WTC11 (cell line): ENCODE data around the gene CD70.

Source experiments
- ELF4 ChIP-seq: sonication (generic); formaldehyde crosslinking; IDR thresholded peaks from 2 replicates; pipeline ENCODE4 v1.8.1; 2022; ENCODE audit warnings: low read depth, mild to moderate bottlenecking, moderate library complexity, missing genetic modification reagents
- ETV6 ChIP-seq: sonication (generic); formaldehyde crosslinking; IDR thresholded peaks from 2 replicates; pipeline ENCODE4 v1.8.1; 2022; ENCODE audit warnings: mild to moderate bottlenecking, missing genetic modification reagents
- FOXJ3 ChIP-seq: sonication (generic); formaldehyde crosslinking; IDR thresholded peaks from 2 replicates; pipeline ENCODE4 v1.9.0; 2021; ENCODE audit warnings: missing genetic modification reagents, mild to moderate bottlenecking, borderline replicate concordance
- FOXP1 ChIP-seq: sonication (generic); formaldehyde crosslinking; IDR thresholded peaks from 2 replicates; pipeline ENCODE4 v1.8.0; 2022; ENCODE audit warnings: missing genetic modification reagents, mild to moderate bottlenecking, moderate library complexity, borderline replicate concordance
- KAT7 ChIP-seq: sonication (generic); formaldehyde crosslinking; IDR thresholded peaks from 2 replicates; pipeline ENCODE4 v1.8.1; 2023; ENCODE audit warnings: missing genetic modification reagents, mild to moderate bottlenecking, borderline replicate concordance
- RELA ChIP-seq: sonication (generic); formaldehyde crosslinking; IDR thresholded peaks from 2 replicates; pipeline ENCODE4 v1.8.1; 2022; ENCODE audit warnings: missing genetic modification reagents, mild to moderate bottlenecking, borderline replicate concordance
- TEAD1 ChIP-seq: sonication (generic); formaldehyde crosslinking; IDR thresholded peaks from 2 replicates; pipeline ENCODE4 v1.8.0; 2022; ENCODE audit warnings: mild to moderate bottlenecking, missing genetic modification reagents
- TEAD4 ChIP-seq: sonication (generic); formaldehyde crosslinking; IDR thresholded peaks from 2 replicates; pipeline ENCODE4 v1.8.0; 2022; ENCODE audit warnings: mild to moderate bottlenecking, missing genetic modification reagents
- ZNF121 ChIP-seq: sonication (generic); formaldehyde crosslinking; IDR thresholded peaks from 2 replicates; pipeline ENCODE4 v1.8.0; 2023; ENCODE audit warnings: missing genetic modification reagents
- ZNF263 ChIP-seq: sonication (generic); formaldehyde crosslinking; IDR thresholded peaks from 2 replicates; pipeline ENCODE4 v1.8.1; 2022; ENCODE audit warnings: low read depth, mild to moderate bottlenecking, moderate library complexity, missing genetic modification reagents
- TF ChIP-seq, protein P1 (sequence below): sonication (generic); formaldehyde crosslinking; IDR thresholded peaks from 2 replicates; pipeline ENCODE4 v1.8.1; 2022; ENCODE audit warnings: low read depth, mild to moderate bottlenecking, moderate library complexity, missing genetic modification reagents, borderline replicate concordance
- TF ChIP-seq, protein P2 (sequence below): fragments of 200-600 bp; IDR thresholded peaks from 2 replicates; pipeline ENCODE4 v1.8.0; 2022; ENCODE audit warnings: antibody characterized with exemption

DNA sequence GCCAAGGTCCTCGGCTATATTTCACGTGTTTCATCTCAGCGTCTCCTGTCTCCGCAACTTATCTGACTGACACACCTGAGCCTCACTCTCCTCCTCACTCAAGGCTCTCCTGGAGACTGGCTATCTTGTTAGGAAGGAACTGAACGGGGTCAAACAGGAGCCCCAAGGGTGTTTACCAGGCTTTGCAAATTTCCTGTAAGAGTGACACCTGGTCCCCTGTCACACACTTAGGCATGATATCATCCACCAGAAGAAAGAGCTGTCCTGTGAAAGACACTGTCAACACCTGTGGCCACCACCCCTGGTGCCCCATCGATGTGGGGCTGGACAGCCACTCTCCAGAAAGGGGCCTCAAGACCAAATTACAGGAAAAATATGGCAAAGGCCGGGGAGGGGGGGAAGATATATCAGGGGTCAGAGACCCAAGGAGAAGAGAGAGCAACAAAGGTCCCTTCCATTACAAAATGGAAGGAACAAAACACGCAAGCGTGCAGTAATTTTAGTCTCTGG, 2.9 kb downstream of the CD70 start:
- TF ChIP-seq, protein P1, sequence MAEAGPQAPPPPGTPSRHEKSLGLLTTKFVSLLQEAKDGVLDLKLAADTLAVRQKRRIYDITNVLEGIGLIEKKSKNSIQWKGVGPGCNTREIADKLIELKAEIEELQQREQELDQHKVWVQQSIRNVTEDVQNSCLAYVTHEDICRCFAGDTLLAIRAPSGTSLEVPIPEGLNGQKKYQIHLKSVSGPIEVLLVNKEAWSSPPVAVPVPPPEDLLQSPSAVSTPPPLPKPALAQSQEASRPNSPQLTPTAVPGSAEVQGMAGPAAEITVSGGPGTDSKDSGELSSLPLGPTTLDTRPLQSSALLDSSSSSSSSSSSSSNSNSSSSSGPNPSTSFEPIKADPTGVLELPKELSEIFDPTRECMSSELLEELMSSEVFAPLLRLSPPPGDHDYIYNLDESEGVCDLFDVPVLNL (CRISPR knock-in tag), result no peak
- TF ChIP-seq, protein P2, sequence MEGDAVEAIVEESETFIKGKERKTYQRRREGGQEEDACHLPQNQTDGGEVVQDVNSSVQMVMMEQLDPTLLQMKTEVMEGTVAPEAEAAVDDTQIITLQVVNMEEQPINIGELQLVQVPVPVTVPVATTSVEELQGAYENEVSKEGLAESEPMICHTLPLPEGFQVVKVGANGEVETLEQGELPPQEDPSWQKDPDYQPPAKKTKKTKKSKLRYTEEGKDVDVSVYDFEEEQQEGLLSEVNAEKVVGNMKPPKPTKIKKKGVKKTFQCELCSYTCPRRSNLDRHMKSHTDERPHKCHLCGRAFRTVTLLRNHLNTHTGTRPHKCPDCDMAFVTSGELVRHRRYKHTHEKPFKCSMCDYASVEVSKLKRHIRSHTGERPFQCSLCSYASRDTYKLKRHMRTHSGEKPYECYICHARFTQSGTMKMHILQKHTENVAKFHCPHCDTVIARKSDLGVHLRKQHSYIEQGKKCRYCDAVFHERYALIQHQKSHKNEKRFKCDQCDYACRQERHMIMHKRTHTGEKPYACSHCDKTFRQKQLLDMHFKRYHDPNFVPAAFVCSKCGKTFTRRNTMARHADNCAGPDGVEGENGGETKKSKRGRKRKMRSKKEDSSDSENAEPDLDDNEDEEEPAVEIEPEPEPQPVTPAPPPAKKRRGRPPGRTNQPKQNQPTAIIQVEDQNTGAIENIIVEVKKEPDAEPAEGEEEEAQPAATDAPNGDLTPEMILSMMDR, result no peak
- TF ChIP-seq ZNF263 (no peak), RELA (CRISPR knock-in tag) (no peak), TEAD1 (CRISPR knock-in tag) (no peak), ZNF121 (CRISPR knock-in tag) (no peak), ETV6 (CRISPR knock-in tag) (no peak), TEAD4 (CRISPR knock-in tag) (no peak), FOXJ3 (CRISPR knock-in tag) (no peak), ELF4 (no peak), KAT7 (CRISPR knock-in tag) (no peak), FOXP1 (CRISPR knock-in tag) (no peak)
